HTR-8/SVneo (cell line): ENCODE measurements around the gene IQSEC1.

Source experiments
- DNase-seq: peaks from one replicate; pipeline ENCODE4 v3.0.0; 2011; ENCODE audit warnings: low spot score, mixed read lengths; ENCODE audit not compliant: insufficient read length
- FAIRE-seq: peaks from 2 replicates; lab custom pipeline; 2011; peaks lifted over from hg19 to GRCh38; lab: Jason Lieb, UNC

Gene IQSEC1

GRCh38 chr3:13037458-13038117 is 35.6 kb downstream of the IQSEC1 start:
- DNase-seq (no peak), FAIRE-seq (no peak)

GRCh38 chr3:13034861-13035260 is 38.4 kb downstream of the IQSEC1 start:
- FAIRE-seq (no peak), DNase-seq (no peak)

- FAIRE-seq (no peak), DNase-seq (no peak)
Measured at GRCh38 chr3:13034109-13034800, 39.0 kb downstream of the IQSEC1 start.

- FAIRE-seq (no peak), DNase-seq (no peak)
Measured at GRCh38 chr3:13032206-13032605, 41.0 kb downstream of the IQSEC1 start.

- DNase-seq: no peak
Measured at GRCh38 chr3:13031621-13032020, 41.6 kb downstream of the IQSEC1 start.

GRCh38 chr3:13030684-13031083 is 42.5 kb downstream of the IQSEC1 start:
- DNase-seq (no peak), FAIRE-seq (no peak)

More at GRCh38 chr3:13031621-13032020, 41.6 kb downstream of the IQSEC1 start:
- FAIRE-seq: no peak

GRCh38 chr3:13028010-13028821 is 45.0 kb downstream of the IQSEC1 start:
- no peak for FAIRE-seq
- DNase-seq: no peak

GRCh38 chr3:13027154-13027553 is 46.1 kb downstream of the IQSEC1 start:
- DNase-seq (no peak), FAIRE-seq (no peak)

GRCh38 chr3:13026534-13026933 is 46.7 kb downstream of the IQSEC1 start:
- DNase-seq: no peak
- no peak for FAIRE-seq

- DNase-seq (no peak), FAIRE-seq (no peak)
Measured at GRCh38 chr3:13025778-13026518, 47.3 kb downstream of the IQSEC1 start.

- FAIRE-seq: peak; percentile 44
- DNase-seq: peak; percentile 68
Measured at GRCh38 chr3:13025090-13025489, 48.1 kb downstream of the IQSEC1 start.

GRCh38 chr3:13024765-13025065 is 48.5 kb downstream of the IQSEC1 start:
- DNase-seq (no peak), FAIRE-seq (no peak)

GRCh38 chr3:13023971-13024764 is 49.1 kb downstream of the IQSEC1 start:
- FAIRE-seq (peak; percentile 31), DNase-seq (no peak)

- no peak for DNase-seq
- FAIRE-seq: no peak
Measured at GRCh38 chr3:13023235-13023970, 49.8 kb downstream of the IQSEC1 start.

- peak; percentile 87 for DNase-seq
- FAIRE-seq: peak; percentile 77
Measured at GRCh38 chr3:13022348-13023234, 50.6 kb downstream of the IQSEC1 start.

GRCh38 chr3:13021141-13022114 is 51.8 kb downstream of the IQSEC1 start:
- DNase-seq (no peak), FAIRE-seq (no peak)

GRCh38 chr3:13020159-13020750 is 53.0 kb downstream of the IQSEC1 start:
- DNase-seq (no peak), FAIRE-seq (no peak)
